ENCODE data around the gene CAMK2G.
A peak's percentile ranks its signal among the peaks of the same experiment; 100 is the strongest.
"Not testable (repeated sequence)": the region's sequence is repeated elsewhere in the genome, so short reads cannot be mapped to it uniquely, and the experiment has no call there.

The CAMK2G gene

GRCh38 chr10:73790886-73791625 lies 83.3 kb downstream of the CAMK2G start:
- no peak for DNase-seq (ENCODE audit: low read depth)

DNA sequence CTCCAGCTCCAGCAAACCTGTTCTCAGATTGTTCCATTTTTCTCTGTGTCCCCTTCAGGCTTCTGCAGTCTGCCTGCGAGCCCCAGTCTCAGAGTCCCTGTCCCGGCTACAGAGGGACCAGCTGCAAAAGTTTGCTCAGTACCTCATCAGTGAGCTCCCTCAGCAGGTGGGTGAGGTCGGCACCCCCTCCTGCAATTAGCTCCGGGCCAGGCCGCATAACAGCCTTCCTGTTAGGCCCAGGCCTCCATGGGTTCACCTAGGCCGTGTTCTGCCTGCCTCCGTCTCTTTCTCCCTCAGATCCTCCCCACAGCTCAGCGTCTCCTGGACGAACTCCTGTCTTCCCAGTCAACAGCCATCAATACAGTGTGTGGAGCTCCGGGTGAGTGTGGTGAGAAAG lies 84.7 kb downstream of the CAMK2G start:
- DNase-seq (ENCODE audit: low read depth), result no peak

GRCh38 chr10:73788864-73789658 lies 85.3 kb downstream of the CAMK2G start:
- no peak for DNase-seq (ENCODE audit: low read depth)

GRCh38 chr10:73787031-73787800 lies 87.1 kb downstream of the CAMK2G start:
- DNase-seq (ENCODE audit: low read depth), result not testable (repeated sequence)

DNA sequence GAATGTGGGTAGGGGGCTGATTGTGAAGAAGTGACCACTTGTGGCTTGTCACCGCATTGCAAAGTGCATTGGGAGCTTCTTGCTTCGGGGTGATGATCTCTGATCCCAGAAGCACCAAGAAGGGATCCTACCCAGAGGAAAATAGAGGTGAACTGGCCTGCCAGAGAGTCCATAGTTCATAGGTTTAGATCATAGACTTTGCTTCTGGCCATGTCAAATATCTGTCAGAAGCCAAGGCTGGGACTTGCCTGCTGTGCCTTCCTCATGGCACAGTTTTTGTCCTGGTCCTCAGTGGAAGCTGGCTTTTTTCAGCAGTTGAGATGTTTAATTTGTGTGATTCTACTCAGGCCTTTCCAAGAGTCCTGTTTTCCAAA lies 87.9 kb downstream of the CAMK2G start:
- DNase-seq (ENCODE audit: low read depth), result no peak

DNA sequence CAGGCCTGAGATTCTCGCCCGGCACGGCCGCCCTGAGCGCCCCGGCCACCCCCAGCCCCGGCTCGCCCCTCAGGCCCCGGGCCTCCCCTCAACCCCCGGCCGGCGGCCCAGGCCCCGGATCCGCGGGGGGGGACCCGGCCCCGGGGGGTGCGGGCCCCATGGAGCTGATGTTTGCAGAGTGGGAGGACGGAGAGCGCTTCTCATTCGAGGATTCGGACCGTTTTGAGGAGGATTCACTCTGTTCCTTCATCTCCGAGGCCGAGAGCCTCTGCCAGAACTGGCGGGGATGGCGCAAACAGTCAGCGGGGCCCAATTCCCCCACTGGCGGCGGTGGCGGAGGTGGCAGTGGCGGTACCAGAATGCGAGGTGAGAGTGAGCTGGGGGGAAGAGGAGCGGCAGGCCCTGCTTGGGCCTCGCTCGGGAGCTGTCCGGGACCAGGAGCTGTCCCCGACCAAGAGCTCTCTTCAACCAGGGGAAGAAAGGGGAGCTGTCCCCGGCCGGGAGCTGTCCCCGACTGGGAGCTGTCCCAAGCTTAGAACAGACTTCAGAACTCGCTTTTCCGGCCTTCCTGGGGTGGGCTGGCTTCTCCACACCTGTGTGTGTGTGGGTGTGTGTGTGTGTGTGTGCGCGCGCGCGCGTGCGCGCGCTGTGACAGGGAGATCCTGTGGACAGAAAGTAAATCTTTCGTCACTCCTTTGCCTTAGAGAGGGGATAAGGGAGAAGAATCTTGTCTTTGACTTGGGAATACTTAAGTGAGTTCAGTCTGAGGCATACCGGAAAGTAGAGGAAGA lies 88.4 kb downstream of the CAMK2G start:
- DNase-seq (ENCODE audit: low read depth), result no peak

DNA sequence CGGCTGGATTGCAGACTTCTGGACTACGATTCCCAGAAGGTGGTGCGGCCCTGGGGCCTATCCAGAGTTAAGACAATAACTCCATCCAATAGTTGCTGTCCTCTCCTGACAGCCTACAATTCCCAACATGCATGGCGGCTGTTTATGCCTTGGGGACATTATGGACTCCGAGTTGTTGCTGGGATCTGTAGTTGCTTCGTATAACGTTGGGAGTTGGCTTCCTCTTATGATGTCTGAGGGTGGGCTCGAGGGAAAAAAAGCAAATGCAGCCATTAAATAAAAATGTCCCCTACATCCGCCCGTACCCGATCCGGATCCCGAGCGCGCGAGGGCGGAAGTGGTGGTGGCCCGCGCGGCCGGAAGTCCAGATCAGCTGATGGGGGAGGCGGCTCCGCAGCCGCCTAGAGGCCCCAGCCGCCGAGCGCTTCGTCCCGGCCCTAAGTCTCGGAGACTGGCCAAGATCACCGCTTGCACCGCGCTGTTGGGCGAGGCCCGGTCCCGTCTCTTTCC lies 89.1 kb downstream of the CAMK2G start, which contains the start of gene ZSWIM8:
Gene ZSWIM8 (plus strand): TSS at position 396 of the 510 bp plus-strand sequence. CDS start 273 bp downstream, outside the sequence.
- peak; percentile 94 for DNase-seq (ENCODE audit: low read depth)

- no peak for DNase-seq (ENCODE audit: low read depth)
Measured at GRCh38 chr10:73782749-73783085, 91.6 kb downstream of the CAMK2G start.

- peak; percentile 73 for DNase-seq (ENCODE audit: low read depth)
Measured at GRCh38 chr10:73781879-73782748, 92.2 kb downstream of the CAMK2G start, which contains the start of gene CHCHD1. CHCHD1 (plus strand) TSS chr10:73782048; CDS start chr10:73782076, 28 bp downstream.

DNA sequence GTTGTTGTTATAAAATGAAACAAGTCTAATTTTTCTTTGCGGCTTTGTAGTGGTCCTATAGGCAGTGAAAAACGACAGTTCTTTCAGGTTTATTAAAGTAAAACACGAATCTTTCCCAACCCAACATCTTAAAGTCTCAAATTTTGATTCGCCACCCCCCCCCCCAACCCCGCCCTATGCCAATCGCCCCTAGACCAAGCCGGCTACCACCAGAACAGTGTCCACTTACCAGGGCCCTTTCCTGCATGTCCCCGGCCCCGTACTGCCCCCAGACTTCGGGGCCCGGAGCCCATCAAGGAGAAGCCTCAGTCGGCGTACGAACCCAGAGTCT lies 92.8 kb downstream of the CAMK2G start:
- no peak for DNase-seq (ENCODE audit: low read depth)

GRCh38 chr10:73780966-73781365 lies 93.4 kb downstream of the CAMK2G start:
- DNase-seq (ENCODE audit: low read depth), result no peak

DNA sequence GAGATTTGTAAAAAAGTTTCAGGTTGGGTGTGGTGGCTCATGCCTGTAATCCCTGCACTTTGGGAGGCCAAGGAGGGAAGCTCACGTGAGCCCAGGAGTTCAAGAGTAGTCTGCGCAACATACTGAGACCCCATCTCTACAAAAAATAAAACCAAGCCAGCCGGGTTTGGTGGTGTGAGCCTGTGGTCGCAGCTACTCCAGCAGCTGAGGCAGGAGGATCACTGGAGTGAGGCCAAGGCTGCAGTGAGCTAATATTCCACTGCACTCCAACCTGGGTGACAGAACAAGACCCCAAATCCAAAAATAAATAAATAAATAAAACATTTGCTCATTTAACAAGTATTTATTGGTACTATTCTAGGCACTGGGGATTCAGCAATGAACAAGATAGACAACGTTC lies 94.1 kb downstream of the CAMK2G start:
- DNase-seq (ENCODE audit: low read depth), result no peak

DNA sequence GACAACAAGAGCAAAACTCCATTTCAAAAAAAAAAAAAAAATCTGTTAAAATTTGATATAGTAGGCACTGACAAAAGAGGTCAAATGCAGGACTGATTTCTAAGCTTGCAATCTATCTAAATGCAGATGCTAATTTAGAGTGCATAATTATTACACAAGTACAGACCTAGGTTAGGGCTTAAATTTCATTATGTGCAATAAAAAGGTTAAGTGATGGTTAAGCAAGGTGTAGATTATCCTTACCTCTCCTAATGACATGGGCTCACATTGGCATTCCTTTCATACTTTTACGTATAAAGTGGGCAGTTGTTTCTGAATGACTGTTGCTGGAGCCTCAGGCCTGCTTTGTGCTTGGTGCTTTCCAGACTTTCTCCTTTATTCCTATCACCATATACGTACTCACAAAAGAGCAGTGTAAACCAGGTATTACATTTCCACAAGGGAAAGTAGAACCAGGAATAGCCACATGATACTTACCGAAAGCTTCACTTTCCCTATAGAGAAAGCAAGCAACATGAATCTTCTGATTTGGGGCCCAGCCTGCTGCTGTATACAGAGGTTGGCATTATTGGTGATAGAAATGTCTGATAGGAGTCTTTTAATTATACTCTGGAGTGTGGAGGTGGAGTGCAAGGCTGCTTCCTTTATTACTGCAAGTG lies 94.7 kb downstream of the CAMK2G start:
- no peak for DNase-seq (ENCODE audit: low read depth)

DNA sequence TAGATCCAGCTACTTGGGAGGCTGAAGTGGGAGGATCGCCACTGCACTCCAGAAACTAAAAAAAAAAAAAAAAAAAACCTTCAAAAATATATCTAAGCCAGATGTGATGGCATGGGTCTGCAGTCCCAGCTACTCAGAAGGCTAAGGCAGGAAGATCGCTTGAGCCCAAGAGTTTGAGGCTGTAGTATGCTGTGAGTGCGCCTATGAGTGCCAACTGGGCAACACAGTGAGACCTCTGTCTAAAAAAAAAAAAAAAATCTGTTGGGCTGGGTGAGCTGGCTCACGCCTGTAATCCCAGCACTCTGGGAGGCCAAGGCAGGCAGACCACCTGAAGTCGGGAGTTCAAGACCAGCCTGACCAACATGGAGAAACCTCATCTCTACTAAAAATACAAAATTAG lies 95.3 kb downstream of the CAMK2G start:
- no peak for DNase-seq (ENCODE audit: low read depth)

DNA sequence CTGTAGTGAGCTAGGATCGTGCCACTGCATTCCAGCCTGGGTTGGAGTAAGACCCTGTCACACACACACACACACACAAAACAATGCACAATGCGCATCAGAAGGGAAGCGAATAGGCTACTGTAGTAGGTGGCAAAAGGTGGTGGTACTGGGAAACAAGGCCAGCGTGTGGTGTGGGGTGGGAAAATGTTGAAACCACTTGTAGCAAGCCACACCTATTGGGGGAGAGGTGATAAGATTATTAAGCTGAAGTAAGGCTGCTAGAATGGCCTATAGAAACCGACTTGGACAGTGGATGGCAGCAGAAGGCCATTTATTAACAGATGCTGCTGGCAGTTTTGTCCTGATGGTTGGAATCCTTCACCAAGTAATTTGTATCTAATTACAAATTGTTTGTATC lies 99.7 kb downstream of the CAMK2G start:
- no peak for DNase-seq (ENCODE audit: low read depth)

DNA sequence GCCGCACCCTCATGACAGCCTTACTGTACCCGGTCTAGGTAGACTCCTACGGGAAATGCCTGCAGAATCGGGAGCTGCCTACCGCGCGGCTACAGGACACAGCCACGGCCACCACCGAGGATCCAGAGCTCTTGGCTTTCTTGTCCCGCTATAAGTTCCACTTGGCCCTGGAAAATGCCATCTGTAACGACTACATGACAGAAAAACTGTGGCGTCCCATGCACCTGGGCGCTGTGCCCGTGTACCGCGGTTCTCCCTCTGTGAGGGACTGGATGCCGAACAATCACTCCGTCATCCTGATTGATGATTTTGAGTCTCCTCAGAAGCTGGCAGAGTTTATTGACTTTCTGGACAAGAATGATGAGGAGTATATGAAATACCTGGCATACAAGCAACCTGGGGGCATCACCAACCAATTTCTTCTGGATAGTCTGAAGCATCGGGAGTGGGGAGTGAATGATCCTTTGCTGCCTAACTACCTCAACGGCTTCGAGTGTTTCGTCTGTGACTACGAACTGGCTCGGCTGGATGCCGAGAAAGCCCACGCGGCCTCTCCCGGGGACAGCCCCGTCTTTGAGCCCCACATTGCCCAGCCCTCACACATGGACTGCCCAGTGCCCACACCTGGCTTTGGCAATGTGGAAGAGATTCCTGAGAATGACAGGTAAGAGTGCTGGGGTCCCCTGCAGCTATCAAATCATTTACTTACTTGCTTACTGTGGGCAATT lies 101.0 kb downstream of the CAMK2G start:
- DNase-seq (ENCODE audit: low read depth), result no peak

- peak; percentile 47 for DNase-seq (ENCODE audit: low read depth)
Measured at GRCh38 chr10:73772281-73773151, 101.8 kb downstream of the CAMK2G start.

- peak; percentile 66 for DNase-seq (ENCODE audit: low read depth)
Measured at GRCh38 chr10:73771722-73772280, 102.6 kb downstream of the CAMK2G start.
